WI38 (cell line): Measurements from ENCODE around the gene AKR1B1.

Source experiments
- H3K4me3 ChIP-seq: 2 replicates; pipeline ENCODE4 v1.5.1; 2011; ENCODE audit warnings: low read depth, mild to moderate bottlenecking, control low read depth, low read length
- TF ChIP-seq, protein P1 (sequence below): IDR thresholded peaks from 2 replicates; pipeline ENCODE4 v1.5.1; 2012; ENCODE audit warnings: low read depth, mild to moderate bottlenecking, control low read depth, low read length

Gene AKR1B1

GRCh38 chr7:134458806-134459698, at the start of gene AKR1B1:
Gene AKR1B1 (minus strand): TSS chr7:134459100. CDS start chr7:134459062, 38 bp downstream.
- TF ChIP-seq, protein P1, sequence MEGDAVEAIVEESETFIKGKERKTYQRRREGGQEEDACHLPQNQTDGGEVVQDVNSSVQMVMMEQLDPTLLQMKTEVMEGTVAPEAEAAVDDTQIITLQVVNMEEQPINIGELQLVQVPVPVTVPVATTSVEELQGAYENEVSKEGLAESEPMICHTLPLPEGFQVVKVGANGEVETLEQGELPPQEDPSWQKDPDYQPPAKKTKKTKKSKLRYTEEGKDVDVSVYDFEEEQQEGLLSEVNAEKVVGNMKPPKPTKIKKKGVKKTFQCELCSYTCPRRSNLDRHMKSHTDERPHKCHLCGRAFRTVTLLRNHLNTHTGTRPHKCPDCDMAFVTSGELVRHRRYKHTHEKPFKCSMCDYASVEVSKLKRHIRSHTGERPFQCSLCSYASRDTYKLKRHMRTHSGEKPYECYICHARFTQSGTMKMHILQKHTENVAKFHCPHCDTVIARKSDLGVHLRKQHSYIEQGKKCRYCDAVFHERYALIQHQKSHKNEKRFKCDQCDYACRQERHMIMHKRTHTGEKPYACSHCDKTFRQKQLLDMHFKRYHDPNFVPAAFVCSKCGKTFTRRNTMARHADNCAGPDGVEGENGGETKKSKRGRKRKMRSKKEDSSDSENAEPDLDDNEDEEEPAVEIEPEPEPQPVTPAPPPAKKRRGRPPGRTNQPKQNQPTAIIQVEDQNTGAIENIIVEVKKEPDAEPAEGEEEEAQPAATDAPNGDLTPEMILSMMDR = peak; percentile 55

GRCh38 chr7:134505856-134506255, 47.0 kb upstream of the AKR1B1 start:
- TF ChIP-seq, protein P1 = no peak

More at GRCh38 chr7:134458806-134459698, at the start of gene AKR1B1:
- peak within 1 kb of the TSS; percentile 80 for H3K4me3 ChIP-seq

DNA sequence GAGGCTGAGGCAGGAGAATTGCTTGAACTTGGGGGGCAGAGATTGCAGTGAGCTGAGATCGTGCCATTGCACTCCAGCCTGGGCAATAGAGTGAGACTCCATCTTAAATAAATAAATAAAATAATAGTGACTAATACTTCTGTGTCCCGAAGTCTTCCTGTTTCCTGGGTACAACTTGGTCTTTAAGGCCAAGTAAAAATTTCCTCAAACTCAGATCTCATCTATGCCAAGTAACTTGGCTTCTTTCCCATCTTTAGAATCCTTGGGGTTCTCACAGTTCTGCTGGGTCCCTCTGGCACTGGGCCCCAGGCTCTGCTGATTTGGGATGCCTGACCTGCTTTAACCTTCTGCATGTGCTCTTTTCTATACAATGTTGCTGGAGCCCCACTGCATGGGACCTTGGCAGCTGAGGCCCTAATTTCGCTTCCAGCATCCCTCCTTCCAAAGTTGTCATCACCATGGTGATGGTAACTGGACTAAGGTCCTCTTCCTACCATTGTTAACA, 45.8 kb upstream of the AKR1B1 start:
- no peak overlapping the region for H3K4me3 ChIP-seq

More at GRCh38 chr7:134505856-134506255, 47.0 kb upstream of the AKR1B1 start:
- no peak overlapping the region for H3K4me3 ChIP-seq

GRCh38 chr7:134502463-134503371, 43.8 kb upstream of the AKR1B1 start:
- H3K4me3 ChIP-seq = no peak overlapping the region
- TF ChIP-seq, protein P1 = no peak

More for the DNA sequence above, 45.8 kb upstream of the AKR1B1 start:
- TF ChIP-seq, protein P1 = no peak

DNA sequence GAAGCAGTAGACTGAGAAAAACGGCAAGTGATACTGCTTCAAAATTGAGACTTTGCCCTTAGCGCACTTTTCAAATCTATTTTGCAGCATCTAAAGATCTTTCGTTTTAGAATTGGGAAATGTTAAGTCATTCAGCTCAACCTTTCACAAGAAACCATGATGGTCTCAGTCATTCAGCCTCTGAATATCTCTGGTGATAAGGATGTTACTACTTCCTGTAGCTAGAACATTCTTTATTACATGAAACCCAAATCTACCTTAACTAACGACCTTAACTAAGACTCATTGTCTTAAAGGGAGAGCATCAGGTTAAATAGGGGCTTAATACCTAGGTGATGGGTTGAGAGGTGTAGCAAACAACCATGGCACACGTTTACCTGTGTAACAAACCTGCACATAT, 42.1 kb upstream of the AKR1B1 start:
- TF ChIP-seq, protein P1 = no peak
- H3K4me3 ChIP-seq = no peak overlapping the region

DNA sequence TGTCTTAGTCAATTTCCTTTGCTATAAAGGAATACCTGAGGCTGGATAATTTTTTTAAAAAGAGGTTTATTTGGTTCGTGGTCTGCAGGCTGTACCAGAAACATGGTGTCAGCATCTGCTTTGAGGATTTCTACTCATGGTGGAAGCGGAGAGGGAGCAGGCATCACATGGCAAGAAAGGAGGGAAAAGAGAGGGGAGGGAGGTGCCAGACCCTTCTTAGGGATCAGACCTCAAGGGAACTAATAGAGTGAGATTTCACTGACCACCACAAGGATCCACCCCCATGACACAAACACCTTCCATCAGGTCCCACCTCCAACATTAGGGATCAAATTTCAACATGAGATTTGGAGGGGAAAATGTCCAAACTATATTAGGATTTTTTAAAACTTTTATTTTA, 41.5 kb upstream of the AKR1B1 start:
- TF ChIP-seq, protein P1 = no peak
- no peak overlapping the region for H3K4me3 ChIP-seq
